ENCODE measurements around the gene ADCK1.

DNA sequence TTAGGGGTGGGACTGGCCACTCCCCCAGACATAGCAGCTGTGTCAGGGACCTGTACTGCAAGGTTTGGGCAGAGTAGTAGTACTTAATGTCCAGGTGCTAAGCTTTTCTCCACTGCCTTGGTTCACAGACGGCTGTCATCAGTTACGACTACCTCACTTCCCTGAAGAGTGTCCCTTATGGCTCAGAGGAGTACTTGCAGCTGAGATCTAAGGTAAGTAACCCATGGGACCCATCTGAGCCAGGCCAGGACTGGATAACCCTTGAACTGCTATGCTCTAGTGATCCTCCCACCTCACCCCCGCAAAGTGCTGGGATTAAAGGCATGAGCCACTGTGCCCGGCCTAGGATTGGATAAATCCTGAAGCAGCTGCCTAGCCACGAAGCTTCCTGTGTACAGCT is 22.4 kb downstream of the ADCK1 start:
- TF ChIP-seq, protein P1, sequence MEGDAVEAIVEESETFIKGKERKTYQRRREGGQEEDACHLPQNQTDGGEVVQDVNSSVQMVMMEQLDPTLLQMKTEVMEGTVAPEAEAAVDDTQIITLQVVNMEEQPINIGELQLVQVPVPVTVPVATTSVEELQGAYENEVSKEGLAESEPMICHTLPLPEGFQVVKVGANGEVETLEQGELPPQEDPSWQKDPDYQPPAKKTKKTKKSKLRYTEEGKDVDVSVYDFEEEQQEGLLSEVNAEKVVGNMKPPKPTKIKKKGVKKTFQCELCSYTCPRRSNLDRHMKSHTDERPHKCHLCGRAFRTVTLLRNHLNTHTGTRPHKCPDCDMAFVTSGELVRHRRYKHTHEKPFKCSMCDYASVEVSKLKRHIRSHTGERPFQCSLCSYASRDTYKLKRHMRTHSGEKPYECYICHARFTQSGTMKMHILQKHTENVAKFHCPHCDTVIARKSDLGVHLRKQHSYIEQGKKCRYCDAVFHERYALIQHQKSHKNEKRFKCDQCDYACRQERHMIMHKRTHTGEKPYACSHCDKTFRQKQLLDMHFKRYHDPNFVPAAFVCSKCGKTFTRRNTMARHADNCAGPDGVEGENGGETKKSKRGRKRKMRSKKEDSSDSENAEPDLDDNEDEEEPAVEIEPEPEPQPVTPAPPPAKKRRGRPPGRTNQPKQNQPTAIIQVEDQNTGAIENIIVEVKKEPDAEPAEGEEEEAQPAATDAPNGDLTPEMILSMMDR (tag by site-specific recombination; IDR thresholded peaks at IDR 0.05), result no peak
- TF ChIP-seq ZNF146 (tag by site-specific recombination; IDR thresholded peaks at IDR 0.05) (no peak), ZNF221 (tag by site-specific recombination; IDR thresholded peaks at IDR 0.05; ENCODE audit: borderline replicate concordance) (no peak), SP7 (tag by site-specific recombination; IDR thresholded peaks at IDR 0.05) (no peak)
- TF ChIP-seq, protein P2, sequence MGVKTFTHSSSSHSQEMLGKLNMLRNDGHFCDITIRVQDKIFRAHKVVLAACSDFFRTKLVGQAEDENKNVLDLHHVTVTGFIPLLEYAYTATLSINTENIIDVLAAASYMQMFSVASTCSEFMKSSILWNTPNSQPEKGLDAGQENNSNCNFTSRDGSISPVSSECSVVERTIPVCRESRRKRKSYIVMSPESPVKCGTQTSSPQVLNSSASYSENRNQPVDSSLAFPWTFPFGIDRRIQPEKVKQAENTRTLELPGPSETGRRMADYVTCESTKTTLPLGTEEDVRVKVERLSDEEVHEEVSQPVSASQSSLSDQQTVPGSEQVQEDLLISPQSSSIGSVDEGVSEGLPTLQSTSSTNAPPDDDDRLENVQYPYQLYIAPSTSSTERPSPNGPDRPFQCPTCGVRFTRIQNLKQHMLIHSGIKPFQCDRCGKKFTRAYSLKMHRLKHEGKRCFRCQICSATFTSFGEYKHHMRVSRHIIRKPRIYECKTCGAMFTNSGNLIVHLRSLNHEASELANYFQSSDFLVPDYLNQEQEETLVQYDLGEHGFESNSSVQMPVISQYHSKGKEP (tag by site-specific recombination; IDR thresholded peaks at IDR 0.05), result no peak
- TF ChIP-seq, protein P3, sequence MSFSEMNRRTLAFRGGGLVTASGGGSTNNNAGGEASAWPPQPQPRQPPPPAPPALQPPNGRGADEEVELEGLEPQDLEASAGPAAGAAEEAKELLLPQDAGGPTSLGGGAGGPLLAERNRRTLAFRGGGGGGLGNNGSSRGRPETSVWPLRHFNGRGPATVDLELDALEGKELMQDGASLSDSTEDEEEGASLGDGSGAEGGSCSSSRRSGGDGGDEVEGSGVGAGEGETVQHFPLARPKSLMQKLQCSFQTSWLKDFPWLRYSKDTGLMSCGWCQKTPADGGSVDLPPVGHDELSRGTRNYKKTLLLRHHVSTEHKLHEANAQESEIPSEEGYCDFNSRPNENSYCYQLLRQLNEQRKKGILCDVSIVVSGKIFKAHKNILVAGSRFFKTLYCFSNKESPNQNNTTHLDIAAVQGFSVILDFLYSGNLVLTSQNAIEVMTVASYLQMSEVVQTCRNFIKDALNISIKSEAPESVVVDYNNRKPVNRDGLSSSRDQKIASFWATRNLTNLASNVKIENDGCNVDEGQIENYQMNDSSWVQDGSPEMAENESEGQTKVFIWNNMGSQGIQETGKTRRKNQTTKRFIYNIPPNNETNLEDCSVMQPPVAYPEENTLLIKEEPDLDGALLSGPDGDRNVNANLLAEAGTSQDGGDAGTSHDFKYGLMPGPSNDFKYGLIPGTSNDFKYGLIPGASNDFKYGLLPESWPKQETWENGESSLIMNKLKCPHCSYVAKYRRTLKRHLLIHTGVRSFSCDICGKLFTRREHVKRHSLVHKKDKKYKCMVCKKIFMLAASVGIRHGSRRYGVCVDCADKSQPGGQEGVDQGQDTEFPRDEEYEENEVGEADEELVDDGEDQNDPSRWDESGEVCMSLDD (tag by site-specific recombination; IDR thresholded peaks at IDR 0.05), result no peak

Measured in HEK293 (cell line).